OCI-M1 (cell line): ENCODE measurements around the gene GPATCH2L.

Source experiments
- DNase-seq: peaks from one replicate; lab custom pipeline; 2025; lab: John Stamatoyannopoulos, UW

GPATCH2L gene

GRCh38 chr14:76201162-76201561, 49.4 kb downstream of the GPATCH2L start:
- DNase-seq, result no peak

GRCh38 chr14:76203086-76204001, 51.6 kb downstream of the GPATCH2L start:
- no peak for DNase-seq

DNA sequence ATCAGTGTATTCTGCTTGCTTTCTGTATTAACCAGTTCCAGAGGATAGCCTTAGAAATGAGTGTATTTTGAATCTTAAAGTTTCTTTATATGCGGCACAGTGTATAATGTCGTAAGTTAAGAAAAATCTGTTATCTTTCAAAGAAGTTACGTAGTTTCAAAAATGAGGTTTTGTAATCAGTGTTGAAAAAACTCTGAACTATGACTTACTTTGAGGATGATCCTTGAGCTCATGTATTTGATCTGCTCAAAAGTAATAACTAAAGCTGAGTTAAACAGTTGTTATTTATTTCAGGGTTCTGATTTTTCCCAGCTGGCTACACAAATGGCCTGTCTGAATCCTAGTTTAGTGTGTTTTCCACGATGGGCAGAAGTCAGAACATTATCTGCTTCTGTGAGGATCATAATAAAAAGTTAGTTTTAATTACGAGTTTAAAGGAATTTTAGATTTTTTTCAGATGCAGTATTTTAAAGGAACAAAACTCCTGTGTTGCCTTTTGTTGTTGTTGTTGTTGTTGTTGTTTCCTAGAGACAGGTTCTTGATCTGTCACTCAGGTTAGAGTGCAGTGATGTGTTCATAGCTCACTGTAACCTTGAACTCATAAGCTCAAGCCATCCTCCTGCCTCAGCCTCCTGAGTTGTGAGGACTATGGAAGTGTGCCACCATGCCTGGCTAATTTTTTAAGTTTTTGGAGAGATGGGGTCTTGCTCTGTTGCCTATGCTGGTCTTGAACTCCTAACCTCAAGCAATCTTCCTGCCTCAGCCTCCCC, 52.9 kb downstream of the GPATCH2L start:
- no peak for DNase-seq

DNA sequence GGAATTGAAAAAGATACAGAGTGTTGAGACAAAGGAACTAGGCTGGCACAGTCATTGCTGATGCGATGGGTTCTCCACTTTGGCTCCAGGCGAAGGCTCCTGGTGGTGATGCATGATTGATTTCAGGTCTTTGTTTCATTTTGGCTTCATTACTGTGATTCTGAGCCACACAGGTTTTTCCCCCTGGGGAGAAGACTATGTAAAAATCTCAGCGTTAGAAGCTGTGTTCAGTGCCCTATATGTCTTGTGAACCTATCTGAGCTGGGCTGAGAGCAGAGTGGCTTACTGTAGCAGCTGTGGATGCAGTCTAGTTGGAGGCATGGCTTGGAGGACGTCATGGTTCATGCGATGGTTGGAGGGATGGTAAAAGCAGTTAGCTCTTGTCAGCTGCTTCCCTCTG, 54.0 kb downstream of the GPATCH2L start:
- no peak for DNase-seq

DNA sequence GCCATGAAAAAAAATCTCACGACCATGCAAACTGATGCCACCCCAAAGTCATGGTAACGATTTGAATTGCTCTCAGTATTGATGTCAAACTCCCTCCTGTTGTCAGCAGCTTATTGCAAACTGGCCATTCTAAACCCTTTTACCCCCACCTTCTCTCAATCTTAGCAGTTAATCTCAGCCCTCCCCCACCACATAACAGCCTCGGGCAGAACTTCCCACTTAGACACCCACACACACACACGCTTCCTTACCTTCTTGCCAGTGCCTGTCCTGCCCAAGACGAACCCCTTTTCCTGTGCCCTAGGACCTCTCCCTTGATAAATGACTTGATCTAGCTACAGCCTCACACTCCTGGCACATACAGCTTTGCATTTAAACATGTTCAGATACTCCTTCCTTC, 56.6 kb downstream of the GPATCH2L start:
- no peak for DNase-seq

DNA sequence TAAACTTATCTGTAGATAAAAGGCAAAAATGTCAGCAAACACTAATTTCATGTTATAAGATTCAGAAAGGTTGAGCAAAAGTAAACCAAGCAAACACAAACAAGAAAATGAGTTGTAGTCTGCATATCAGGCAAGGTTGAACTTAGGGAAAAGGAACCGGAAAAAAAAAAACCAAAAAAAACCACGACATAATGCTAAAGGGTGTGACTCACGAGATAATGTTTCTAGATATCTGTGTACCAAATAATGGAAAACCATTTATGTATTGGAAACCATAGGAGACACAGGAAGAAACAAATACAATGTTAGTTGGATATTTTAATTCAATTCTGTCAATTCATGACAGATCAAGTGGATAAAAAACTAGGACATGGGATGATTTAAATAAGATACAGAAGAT, 60.5 kb downstream of the GPATCH2L start:
- DNase-seq, result peak; percentile 41

- no peak for DNase-seq
Measured at GRCh38 chr14:76217179-76217578, 65.5 kb downstream of the GPATCH2L start.

DNA sequence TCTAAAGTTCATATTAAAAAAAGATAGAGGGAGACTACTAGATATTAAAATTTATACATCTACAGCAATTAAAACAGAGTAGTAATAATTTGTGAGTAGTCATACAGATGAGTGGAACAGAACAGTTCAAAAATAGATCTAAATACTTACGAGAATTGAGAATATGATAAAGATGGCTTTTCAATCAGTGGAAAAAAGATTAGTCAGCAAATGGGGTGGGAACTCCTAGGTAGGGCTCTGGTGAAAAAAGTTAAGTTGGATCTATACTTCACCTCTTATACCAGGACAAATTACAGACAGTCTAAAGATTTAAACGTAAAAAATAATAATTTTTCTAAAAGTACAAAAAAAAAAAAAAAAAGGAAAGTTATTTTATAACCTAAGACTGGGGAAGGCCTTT, 66.9 kb downstream of the GPATCH2L start:
- DNase-seq, result no peak

DNA sequence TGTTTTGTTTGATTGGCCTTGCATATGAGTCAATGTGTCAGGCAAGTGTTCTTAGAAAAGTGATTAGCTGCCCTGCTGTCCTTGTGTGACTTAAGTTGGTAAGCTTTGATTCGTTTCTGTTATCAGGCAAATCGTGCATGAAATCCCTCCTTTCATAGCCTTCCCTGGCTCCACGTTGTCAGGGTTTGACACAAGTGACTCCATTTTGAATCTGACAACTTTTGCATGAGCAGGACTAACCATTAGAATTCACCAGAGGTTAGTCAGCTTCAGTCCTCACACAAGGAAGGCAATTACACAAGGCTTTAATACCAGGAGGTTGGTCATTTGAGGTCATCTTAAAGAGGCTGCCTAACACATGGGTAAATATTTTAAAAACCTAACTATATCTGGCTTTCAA, 68.2 kb downstream of the GPATCH2L start:
- no peak for DNase-seq

GRCh38 chr14:76227450-76228050, 75.8 kb downstream of the GPATCH2L start:
- no peak for DNase-seq

DNA sequence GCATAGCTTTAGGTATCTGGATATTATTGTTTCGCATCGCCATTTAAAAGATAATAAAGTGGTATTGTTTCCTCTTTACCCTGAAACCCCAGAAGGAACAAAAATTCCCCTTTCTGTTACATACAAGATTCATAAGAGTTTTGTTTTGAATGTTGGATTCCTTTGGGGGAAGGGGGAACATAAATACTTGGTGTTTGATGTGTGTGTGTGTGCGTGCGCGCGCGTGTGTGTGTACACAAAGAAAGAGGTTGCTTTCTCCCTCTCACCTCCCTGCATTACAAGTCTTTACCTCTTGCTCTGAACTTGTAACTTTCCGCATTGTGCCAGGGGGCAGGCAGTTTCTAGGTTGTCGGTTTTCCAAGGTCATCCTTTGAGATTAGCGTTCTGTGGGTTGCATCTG, 76.4 kb downstream of the GPATCH2L start:
- no peak for DNase-seq

DNA sequence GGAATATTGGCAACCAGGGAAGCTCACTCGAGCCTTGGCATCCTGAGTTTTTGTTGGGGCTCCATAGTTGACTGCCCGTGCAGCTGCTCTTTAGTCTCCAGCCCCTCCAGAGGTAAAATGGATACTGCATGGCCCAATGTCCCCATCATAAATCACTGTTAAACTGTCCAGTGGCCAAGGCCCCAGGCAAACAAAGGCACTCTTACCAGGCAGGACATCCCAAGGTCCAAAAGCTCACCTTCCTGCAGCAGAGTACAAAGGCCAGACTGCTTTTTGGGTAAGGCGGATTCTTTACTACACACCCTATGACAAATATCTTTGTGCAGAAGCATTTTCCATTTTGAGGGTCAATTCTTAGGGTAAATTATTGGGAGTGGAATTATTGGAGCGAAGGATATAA, 81.1 kb downstream of the GPATCH2L start:
- no peak for DNase-seq

DNA sequence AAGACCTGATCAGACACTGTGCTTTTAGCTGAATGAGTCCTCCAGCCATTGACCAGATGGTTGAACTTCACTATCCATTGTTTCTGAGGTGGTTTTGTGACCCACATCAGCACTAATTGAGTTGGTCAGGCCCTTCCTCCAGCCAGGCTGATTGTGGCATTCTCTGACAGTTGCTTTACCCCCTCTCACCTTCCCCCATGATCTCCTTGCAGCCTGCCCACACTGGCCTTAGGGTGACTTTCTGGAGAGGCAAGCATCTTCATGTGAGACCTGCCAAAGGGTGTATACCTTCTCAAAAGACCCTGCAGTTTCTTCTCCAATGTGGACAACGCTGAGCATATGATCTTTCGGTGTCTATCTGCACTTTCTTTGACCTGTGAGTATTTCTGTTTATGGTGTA, 83.9 kb downstream of the GPATCH2L start:
- no peak for DNase-seq

- no peak for DNase-seq
Measured at GRCh38 chr14:76236172-76237130, 84.7 kb downstream of the GPATCH2L start.

GRCh38 chr14:76237349-76237990, 85.7 kb downstream of the GPATCH2L start:
- no peak for DNase-seq

DNA sequence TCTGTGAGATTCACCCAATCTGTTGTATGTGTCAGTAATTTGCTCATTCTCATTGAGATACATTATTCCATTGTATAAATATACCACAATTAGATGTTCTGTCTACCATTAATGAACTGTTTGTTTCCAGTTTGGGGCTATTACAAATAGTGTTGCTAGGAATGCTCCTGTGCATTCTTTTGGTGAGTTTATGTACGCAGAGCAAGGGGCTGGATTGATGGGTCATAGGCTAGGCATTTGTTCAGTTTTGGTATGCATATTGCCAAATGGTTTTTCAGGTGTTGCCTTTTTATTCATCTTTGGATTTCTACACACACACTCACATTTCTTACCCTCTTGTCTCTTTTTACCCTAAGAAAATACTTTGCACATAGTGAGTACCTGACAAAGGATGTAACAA, 93.4 kb downstream of the GPATCH2L start:
- DNase-seq, result no peak

DNA sequence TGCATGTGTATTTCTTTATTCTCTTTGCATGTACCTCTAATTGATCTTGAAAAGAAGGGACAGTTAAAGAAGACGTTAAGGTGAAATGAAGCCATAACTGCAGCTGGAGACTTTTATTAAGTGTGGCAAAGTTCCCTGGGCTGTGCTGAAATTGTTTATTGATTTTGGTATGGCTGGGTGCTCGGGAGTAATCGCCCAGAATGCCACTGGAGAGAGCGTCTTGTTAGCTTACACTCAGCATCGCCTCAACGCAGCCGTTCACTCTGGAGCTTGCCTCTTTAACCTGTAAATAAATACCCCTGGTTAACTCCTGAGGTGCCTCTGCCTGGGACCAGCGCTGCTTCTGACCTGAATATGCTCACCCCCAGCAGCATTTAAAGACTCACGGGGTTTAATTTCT, 98.6 kb downstream of the GPATCH2L start:
- DNase-seq, result no peak

- no peak for DNase-seq
Measured at GRCh38 chr14:76252471-76252870, 100.7 kb downstream of the GPATCH2L start.

DNA sequence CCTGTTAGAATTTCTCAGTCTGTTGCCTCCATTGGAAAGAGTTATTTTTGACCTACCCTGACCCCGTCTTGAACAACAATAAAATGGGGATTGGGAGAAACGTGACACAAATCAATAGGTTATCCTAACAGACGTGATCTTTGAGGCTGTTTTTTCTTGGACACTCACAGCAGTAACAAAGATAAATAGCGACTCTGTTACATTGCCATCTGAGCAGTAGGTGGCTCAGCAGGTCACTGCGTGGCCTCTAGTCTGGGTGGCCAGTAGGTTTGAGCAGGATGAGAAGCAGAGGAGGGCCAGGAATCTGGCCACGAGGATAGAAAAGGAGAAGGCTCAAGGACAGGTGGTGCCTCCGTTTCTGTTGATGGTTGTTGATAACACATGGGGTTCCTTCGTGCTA, 101.4 kb downstream of the GPATCH2L start:
- no peak for DNase-seq

DNA sequence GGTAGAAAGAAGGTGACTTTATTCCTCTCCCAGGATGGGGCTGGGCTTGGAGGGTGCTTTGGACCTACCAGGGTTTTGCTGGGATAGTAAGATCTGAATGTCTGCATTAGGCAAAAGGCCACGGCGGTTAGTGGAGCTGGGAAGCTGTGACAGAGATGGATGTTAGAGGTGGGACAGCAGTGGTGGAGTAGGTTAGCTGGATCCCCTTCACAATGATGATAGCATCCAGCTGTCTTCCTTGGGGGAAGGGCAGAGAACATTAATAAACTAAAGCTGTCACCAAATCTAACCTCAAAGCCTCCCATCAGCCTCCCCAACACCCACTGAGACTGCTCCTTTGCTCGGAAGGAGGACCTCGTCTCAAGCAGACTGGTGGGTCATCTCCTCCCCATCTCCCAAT, 104.8 kb downstream of the GPATCH2L start:
- peak; percentile 79 for DNase-seq

- DNase-seq, result peak; percentile 89
Measured at GRCh38 chr14:76257111-76257803, 105.5 kb downstream of the GPATCH2L start.
